GM19468 (cell line): ENCODE measurements around the gene NANOS1.
A peak's percentile ranks its signal among the peaks of the same experiment; 100 is the strongest.
"Not testable (repeated sequence)": the region's sequence is repeated elsewhere in the genome, so short reads cannot be mapped to it uniquely, and the experiment has no call there.

Source experiments
- ATAC-seq: cut with Tn5 transposase; IDR thresholded peaks from one replicate; pipeline ENCODE4 v1.9.1; 2021; ENCODE audit warnings: mild to moderate bottlenecking, moderate library complexity, moderate number of reproducible peaks; ENCODE audit not compliant: unreplicated experiment; ENCODE audit errors: extremely low read depth

NANOS1 gene

GRCh38 chr10:119006451-119007210 lies 22.9 kb upstream of the NANOS1 start:
- ATAC-seq: no peak

- ATAC-seq: no peak
Observed at GRCh38 chr10:119007211-119007574, 22.3 kb upstream of the NANOS1 start.

GRCh38 chr10:119020627-119020946 lies 8.9 kb upstream of the NANOS1 start:
- ATAC-seq: no peak

GRCh38 chr10:119022846-119023552 lies 6.5 kb upstream of the NANOS1 start:
- no peak for ATAC-seq

GRCh38 chr10:119023553-119023868 lies 6.0 kb upstream of the NANOS1 start:
- no peak for ATAC-seq

- no peak for ATAC-seq
Observed at GRCh38 chr10:119024882-119025281, 4.6 kb upstream of the NANOS1 start.

GRCh38 chr10:119025336-119025735 lies 4.2 kb upstream of the NANOS1 start:
- ATAC-seq: no peak

GRCh38 chr10:119025776-119026175 lies 3.7 kb upstream of the NANOS1 start:
- no peak for ATAC-seq

GRCh38 chr10:119026301-119027110 lies 3.0 kb upstream of the NANOS1 start:
- ATAC-seq: no peak

- ATAC-seq: not testable (repeated sequence)
Observed at GRCh38 chr10:119028445-119028899, 1.0 kb upstream of the NANOS1 start.

GRCh38 chr10:119028900-119029612 lies 458 bp upstream of the NANOS1 start:
- peak; percentile 53 for ATAC-seq

- ATAC-seq: peak; percentile 47
Observed at GRCh38 chr10:119030421-119031250, 1.1 kb downstream of the NANOS1 start.

- no peak for ATAC-seq
Observed at GRCh38 chr10:119031496-119032059, 2.1 kb downstream of the NANOS1 start.

GRCh38 chr10:119039161-119039560 lies 9.6 kb downstream of the NANOS1 start:
- ATAC-seq: no peak

- ATAC-seq: no peak
Observed at GRCh38 chr10:119041326-119041725, 11.8 kb downstream of the NANOS1 start.

GRCh38 chr10:119042169-119042568 lies 12.7 kb downstream of the NANOS1 start:
- no peak for ATAC-seq

GRCh38 chr10:119045561-119045960 lies 16.0 kb downstream of the NANOS1 start:
- ATAC-seq: no peak

- no peak for ATAC-seq
Observed at GRCh38 chr10:119049361-119049760, 19.8 kb downstream of the NANOS1 start.

- ATAC-seq: no peak
Observed at GRCh38 chr10:119049777-119050176, 20.3 kb downstream of the NANOS1 start.
